Body of pancreas (tissue), 4 donors: ENCODE measurements around the gene DPP9. TPM values are rescaled to one million over a fixed set of nuclear protein-coding genes. Genes with fewer than 3 reads are reported as not detected.
A peak's percentile ranks its signal among the peaks of the same experiment; 100 is the strongest.

ENCODE experiments used
- ATAC-seq: fragments of 150-250 bp; one replicate; pipeline ENCODE4 v1.9.1; 2016
- DNase-seq, 4 donors: peaks; one replicate each; pipeline ENCODE4 v3.0.0-alpha.2; 2019
- H3K27ac ChIP-seq, 4 donors: fragments of 200-600 bp; sonication (generic); 1 replicate in 3 of 4; 2 replicates in 1 of 4; pipeline versions ENCODE4 v1.5.1 to v1.6.1; 2016 to 2019; ENCODE audit warnings: mild to moderate bottlenecking in 1 of 4, mixed read lengths in 1 of 4, moderate library complexity in 1 of 4
- H3K27me3 ChIP-seq, 2 donors: fragments of 200-600 bp; sonication (generic); one replicate each; pipeline ENCODE4 v1.6.0; 2016; ENCODE audit warnings: mild to moderate bottlenecking in 1 of 2
- H3K36me3 ChIP-seq, 2 donors: fragments of 200-600 bp; sonication (generic); replicated peaks in 1 of 2; 2 replicates each; pipeline ENCODE4 v1.5.1; 2016; ENCODE audit warnings: low read depth in 2 of 2; ENCODE audit not compliant: insufficient read depth in 1 of 2
- H3K4me1 ChIP-seq: fragments of 200-600 bp; sonication (generic); one replicate; pipeline ENCODE4 v1.6.0; 2016
- H3K4me3 ChIP-seq, 2 donors: fragments of 200-600 bp; sonication (generic); 1 replicate in 1 of 2; 2 replicates in 1 of 2; pipeline ENCODE4 v1.5.1; 2016 to 2019
- H3K9me3 ChIP-seq, 3 donors: fragments of 200-600 bp; sonication (generic); 1 replicate in 2 of 3; 2 replicates in 1 of 3; pipeline ENCODE4 v1.5.1; 2016
- POLR2A ChIP-seq, 3 donors: fragments of 450-650 bp; IDR thresholded peaks; one replicate each; pipeline ENCODE4 v1.6.1; 2016; ENCODE audit warnings: antibody characterized with exemption in 3 of 3, mild to moderate bottlenecking in 2 of 3
- WGBS, 2 donors: methylation state at CpG; one replicate each; pipeline ENCODE4 v1.1.5; 2017; 5-methylcytosine and 5-hydroxymethylcytosine counted together
- intact Hi-C: fragments of 100-400 bp; cut with DNase I; formaldehyde crosslinking; loops from one replicate; pipeline ENCODE4 v1.15.1; 2023
- total RNA-seq, 2 donors: library from RNA; depleted of rRNA; stranded (reverse); fragments of >200 nt; gene quantifications; one replicate each; pipeline ENCODE4 v1.1.0, GENCODE V29; 2016
- TF ChIP-seq, protein P1 (sequence below), 7 experiments: fragments of 450-650 bp in 4 of 7; fragments of 200-600 bp in 3 of 7; sonication (generic) in 3 of 7; IDR thresholded peaks; one replicate each; pipeline ENCODE4 v1.5.1; 2016 to 2019; ENCODE audit warnings: antibody characterized with exemption in 7 of 7

The DPP9 gene
- total RNA-seq, 2 donors from 2014 or later = 44.6 to 130 TPM

DNA sequence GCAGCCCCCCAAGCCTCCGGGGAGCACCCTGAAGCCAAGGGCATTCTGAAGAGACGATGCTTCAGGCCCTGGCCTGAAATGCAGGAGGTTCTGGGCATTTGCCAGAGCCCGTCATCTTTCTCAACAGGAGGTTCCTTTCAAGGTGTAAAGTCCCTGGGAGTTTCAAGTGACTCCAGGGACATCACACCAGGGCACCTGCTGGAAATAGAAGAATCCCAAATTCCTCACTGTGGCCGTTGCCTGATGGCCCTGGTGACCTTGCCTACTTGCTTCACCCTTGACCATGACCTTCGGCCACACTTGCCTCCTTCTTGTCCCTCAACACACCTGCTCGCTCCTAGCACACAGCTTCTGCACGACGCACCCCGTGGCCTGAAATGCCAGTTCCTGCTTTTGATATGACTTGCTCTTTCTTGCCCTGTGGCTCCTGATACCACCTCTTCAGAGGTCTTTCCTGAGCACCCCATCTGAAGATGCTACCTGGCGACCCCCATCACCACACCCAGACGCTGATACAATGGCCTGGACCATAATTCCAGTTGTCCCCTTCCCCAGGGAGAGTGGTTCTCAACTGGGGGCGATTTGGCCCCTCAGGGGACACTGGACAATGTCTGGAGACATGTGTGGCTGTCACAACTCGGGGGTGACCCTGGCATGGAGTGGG is 3.5 kb downstream of the DPP9 start:
- TF ChIP-seq, protein P1, sequence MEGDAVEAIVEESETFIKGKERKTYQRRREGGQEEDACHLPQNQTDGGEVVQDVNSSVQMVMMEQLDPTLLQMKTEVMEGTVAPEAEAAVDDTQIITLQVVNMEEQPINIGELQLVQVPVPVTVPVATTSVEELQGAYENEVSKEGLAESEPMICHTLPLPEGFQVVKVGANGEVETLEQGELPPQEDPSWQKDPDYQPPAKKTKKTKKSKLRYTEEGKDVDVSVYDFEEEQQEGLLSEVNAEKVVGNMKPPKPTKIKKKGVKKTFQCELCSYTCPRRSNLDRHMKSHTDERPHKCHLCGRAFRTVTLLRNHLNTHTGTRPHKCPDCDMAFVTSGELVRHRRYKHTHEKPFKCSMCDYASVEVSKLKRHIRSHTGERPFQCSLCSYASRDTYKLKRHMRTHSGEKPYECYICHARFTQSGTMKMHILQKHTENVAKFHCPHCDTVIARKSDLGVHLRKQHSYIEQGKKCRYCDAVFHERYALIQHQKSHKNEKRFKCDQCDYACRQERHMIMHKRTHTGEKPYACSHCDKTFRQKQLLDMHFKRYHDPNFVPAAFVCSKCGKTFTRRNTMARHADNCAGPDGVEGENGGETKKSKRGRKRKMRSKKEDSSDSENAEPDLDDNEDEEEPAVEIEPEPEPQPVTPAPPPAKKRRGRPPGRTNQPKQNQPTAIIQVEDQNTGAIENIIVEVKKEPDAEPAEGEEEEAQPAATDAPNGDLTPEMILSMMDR (IDR thresholded peaks at IDR 0.05) = no peak
- no peak for TF ChIP-seq POLR2A (IDR thresholded peaks at IDR 0.05)
- DNase-seq (no peak), ATAC-seq (no peak)
- H3K27me3 ChIP-seq = no peaks in the 10 kb centered on the region
- peaks cover 48% of the 10 kb centered on the region for H3K4me1 ChIP-seq
- intact Hi-C loops = no loop called here
- no peaks in the 10 kb centered on the region for H3K9me3 ChIP-seq
- no peak overlapping the region for H3K4me3 ChIP-seq
- 77 to 79% methylated on average over 12 of the region's 13 CpGs for WGBS, 2 donors
- no peak overlapping the region for H3K27ac ChIP-seq
- H3K36me3 ChIP-seq = peaks cover 0 to 10% of the 10 kb centered on the region in 2 donors

DNA sequence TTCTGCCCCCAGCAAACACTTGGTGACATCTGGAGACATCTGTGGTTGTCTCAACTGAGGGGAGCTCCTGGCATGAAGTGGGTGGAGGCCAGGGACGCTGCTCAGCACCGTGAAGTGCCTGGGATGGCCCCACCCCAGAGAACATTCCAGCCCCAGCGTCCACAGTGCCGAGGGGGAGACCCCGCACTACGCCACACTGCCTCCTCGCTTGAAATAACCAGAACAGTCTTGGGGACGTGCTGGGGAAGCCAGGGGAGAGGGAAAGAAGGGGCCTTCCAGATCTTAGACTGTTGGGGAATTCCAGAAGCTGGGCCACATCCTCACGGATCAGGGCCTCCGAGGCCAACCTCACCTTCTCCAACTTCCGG is 4.2 kb downstream of the DPP9 start:
- Histone ChIP-seq H3K9me3 (no peaks in the 10 kb centered on the region), H3K4me3 (no peak overlapping the region), H3K27me3 (no peaks in the 10 kb centered on the region), H3K4me1 (peaks cover 46% of the 10 kb centered on the region), H3K36me3 (peaks cover 0 to 10% of the 10 kb centered on the region in 2 donors), H3K27ac (no peak overlapping the region)
- TF ChIP-seq, protein P1 (IDR thresholded peaks at IDR 0.05) = no peak
- TF ChIP-seq POLR2A (IDR thresholded peaks at IDR 0.05) = no peak
- intact Hi-C loops = no loop called here
- ATAC-seq (no peak), DNase-seq (no peak)
- WGBS, 2 donors = 93 to 94% methylated on average over 6 to 10 of the region's 11 CpGs

DNA sequence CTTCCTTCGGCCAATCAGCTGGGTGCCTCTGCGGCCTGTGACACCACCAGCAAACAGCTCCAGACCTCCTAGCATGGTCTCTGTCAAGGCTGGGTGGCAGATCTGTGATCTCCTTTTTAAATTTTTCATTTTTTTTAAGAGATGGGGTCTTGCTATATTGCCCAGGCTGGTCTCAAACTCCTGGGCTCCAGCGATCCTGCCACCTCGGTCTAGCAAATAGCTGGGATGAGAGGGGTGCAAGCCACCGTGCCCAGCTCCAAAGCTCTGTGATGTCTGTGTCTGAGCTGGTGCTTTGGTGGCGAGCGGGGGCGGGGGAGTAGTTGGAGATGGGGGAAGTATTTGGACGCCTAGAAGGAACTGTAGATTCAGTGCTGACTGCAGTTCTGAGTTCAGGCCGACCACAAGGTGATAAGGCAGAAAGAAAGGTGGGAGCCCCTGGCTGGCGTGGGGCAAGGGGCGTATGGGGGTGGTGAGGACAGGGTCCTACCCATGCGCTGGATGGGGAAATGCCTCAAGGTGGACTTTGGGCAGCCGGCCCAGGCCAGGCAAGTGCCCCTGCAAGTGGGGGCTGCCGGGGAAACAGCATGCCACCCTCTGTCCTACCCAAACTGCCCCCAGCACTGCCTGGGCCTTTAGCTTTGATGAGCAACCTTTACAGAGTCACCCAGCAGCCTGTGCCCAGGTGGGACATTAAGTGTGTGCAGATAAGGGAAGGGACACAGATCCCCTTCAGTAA is 5.5 kb downstream of the DPP9 start:
- no peak for DNase-seq
- ATAC-seq = no peak
- Histone ChIP-seq H3K4me3 (no peak overlapping the region), H3K27me3 (no peaks in the 10 kb centered on the region), H3K9me3 (no peaks in the 10 kb centered on the region), H3K4me1 (peaks cover 50% of the 10 kb centered on the region), H3K27ac (no peak overlapping the region), H3K36me3 (peaks cover 8 to 17% of the 10 kb centered on the region in 2 donors)
- WGBS, 2 donors = 90 to 94% methylated on average over 15 of the region's 15 CpGs
- no peak for TF ChIP-seq POLR2A (IDR thresholded peaks at IDR 0.05)
- TF ChIP-seq, protein P1 (IDR thresholded peaks at IDR 0.05) = no peak
- intact Hi-C loops = no loop called here

DNA sequence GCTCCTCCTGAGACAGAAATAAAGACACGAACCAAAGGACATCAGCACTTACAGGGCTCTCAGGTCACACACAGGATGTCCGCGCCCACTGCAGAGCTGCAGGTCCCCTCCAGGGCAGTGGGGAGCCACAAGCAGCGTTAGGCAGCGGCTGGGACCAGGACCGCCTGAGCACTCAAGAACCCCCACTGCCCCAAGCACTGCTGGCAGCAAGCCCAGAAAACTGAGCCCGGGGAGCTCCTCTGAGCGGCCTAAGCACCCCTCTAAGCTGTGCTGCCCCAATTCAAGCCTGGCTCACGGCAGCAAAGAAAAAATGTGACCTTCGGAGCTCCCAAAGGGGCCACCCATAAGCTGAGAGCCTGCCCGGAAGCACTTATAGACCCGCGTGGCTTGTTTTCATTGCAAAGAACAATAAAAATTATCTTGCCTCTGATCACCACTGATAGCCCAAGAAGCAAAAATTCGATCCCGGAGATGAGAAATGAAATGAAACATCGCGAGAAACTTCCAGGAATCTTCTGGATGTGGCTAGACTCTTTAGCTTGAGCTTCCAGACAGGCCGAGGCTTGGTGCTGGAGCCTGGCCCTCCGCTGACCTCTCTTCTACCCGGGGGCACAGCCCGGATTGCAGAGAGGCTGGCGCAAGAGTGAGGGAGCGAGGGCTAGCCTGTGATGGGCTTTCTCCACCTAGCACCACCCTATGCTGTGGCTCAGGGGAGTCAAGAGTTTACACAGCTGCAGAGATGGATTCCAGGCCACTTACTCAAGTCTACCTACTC is 6.3 kb downstream of the DPP9 start:
- intact Hi-C loops = no loop called here
- no peaks in the 10 kb centered on the region for H3K27me3 ChIP-seq
- H3K4me3 ChIP-seq = no peak overlapping the region
- TF ChIP-seq POLR2A (IDR thresholded peaks at IDR 0.05) = no peak
- TF ChIP-seq, protein P1 (IDR thresholded peaks at IDR 0.05) = no peak
- peaks cover 46% of the 10 kb centered on the region for H3K4me1 ChIP-seq
- no peaks in the 10 kb centered on the region for H3K9me3 ChIP-seq
- 76 to 77% methylated on average over 17 to 23 of the region's 23 CpGs for WGBS, 2 donors
- ATAC-seq (no peak), DNase-seq (no peak)
- H3K27ac ChIP-seq = peak overlapping the region in 1 of 4 donors; percentile 11
- peaks cover 12 to 23% of the 10 kb centered on the region in 2 donors for H3K36me3 ChIP-seq
